C4-2B (cell line): ENCODE data around the gene GPR61.

ENCODE experiments used
- CTCF ChIP-seq: fragments of 450-650 bp; conservative IDR thresholded peaks from 2 replicates; pipeline ENCODE4 v1.5.1; 2017; ENCODE audit warnings: mild to moderate bottlenecking
- ZFX ChIP-seq: fragments of 450-650 bp; IDR thresholded peaks from 2 replicates; pipeline ENCODE4 v1.6.1; 2017

GRCh38 chr1:109589177-109589576 lies 49.5 kb downstream of the GPR61 start:
- TF ChIP-seq CTCF (no peak), ZFX (no peak)
